Hippocampal formation (tissue), 2 donors: ENCODE measurements around the gene LMNA.
"Not testable (repeated sequence)": the region's sequence is repeated elsewhere in the genome, so short reads cannot be mapped to it uniquely, and the experiment has no call there.

Experiments
- DNase-seq, 2 donors: peaks; one replicate each; lab custom pipeline; 2025; lab: John Stamatoyannopoulos, UW

Gene LMNA

DNA sequence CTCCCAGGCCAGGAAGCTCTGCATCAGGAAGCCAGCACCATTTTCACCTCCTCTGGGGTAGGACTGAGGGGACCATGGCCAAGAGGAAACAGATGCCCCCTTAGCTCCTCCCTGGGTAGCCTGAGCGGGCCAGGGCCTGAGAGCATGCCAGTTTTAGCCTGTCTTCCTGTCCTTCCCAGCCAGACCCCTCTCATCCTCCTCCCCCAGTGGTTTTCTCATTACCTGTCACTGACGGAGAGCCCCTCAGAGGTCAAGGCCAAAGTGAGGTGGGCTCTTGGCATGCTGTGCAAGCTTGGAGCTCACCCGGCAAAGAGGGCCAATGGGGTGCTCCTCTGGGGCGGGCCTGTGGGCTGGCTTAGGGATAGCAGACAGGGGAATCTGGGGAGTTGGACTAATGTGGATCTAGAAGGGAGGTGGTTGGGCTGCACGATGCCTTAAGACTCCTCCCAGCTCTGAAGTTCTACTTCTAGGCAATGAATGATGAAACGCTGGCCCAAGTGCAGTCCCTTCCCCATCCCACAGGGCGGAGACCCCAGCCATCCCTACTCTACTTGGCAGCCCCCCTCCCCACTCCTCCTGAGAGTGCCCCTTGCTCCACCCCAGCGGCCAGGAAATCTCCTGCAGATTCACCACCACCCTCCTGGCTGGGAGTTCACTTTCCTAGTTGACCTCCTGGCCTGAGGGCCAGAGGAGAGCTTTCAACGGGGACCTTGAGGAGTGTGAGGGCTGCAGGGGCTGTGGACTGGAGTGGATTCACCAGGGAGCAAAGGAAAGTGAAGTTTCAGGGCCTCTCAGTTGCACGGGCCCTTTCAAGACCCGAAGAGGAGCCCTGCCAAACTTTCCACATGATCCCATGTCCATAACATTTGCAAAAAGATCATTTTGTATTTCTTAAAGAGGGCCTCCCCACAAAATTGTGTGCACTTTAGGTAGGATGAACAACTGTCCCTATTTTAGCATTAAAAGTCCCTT, 9.4 kb upstream of the LMNA start:
- no peak for DNase-seq

DNA sequence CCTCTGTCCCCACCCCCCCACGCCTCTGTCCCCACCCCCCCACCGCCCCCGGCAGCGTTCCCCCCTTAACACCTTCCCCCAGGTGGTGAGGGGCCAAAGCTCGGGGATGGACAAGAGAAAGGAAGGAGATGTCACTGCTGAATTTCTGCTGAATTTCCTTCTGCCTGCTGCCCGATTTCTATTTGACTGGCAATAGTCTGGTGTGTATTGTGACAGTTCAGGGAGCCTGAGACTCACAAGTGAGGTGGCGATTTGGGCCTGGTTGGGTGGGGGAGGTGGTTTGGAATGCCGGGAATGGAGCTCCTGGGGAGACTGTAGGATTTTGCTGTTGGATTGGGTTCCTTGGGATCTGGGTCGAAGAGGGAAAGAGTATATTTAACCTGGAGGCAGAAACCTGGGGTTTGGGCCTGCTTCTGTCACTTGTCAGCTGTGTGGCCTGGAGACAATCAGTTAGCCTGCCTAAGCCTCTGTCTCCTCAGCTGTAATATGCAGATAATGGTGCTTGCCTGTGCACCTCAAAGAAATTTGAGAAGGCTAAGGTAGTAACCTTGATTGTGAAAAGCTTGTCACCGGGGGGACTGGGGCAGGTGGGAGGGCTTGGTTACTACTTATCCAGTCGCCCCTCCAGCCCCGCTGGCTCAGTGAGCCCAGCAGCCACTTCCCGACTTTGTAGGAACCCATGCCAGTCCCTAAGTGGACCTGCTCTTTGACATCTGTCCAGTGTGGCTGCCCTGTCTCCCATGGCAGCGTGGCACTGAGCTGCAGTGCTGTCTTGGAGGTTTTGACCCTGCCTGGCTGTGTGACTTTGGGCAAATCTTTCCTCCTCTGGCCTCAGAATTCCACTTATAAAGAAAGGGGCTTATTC, 7.7 kb upstream of the LMNA start:
- no peak for DNase-seq

DNA sequence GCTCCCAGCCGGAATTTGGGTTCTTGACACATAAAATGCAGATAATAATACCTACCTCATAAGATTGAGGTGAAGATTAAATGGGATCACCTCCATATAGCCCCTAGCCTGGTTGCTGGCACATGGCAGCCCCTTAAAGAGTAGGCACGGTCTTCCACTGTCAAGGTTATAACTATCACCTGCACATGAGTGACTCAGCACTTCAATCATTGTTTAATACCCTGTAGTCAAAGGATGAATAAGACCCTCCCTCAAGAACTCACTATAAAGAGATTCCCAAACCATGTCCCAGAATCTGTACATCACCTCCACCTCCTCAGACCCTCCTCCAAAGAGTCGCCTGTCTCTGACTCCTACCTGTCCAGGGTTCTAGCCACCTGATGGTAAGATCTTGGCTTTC, 6.5 kb upstream of the LMNA start:
- DNase-seq = no peak

DNA sequence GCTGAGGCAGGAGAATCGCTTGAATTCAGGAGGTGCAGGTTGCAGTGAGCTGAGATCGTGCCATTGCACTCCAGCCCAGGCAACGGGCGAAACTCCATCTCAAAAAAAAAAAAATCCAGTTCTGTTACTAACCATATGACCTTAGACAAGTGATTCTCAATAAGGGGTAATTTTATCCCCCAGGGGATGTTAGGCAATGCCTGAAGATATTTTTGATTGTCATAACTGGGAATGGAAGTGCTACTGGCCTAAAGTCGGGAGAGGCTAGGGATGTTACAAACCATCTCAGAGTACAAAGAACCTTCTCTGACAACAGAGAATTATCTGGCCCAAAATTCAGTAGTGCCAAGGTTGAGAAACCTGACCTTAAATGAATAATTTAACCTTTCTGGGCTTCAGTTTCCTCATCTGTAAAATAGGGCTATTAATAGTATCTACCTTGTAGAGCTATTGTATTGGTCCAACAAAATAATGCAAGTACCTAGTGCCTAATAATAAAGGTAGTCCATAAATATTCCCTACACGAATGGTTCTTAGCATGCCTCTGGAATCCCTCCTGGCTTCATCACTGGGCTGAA, 5.8 kb upstream of the LMNA start:
- DNase-seq = no peak

DNA sequence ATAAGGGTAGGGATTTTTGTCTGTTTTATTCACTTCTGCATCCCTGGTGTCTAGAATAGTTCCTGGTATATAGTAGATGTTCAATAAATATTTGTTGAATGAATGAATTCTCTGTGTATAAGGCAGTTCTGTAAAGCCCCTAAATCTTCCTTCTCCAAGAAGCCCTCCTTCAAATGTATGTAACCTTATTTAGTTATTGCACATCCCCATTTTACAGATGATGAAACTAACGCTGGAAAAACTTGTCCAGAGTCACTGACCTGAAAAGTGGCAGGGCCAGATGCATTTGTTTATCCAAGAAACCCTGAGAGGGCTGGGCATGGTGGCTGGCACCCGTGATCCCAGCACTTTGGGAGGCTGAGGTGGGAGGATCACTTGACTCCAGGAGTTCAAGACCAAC, 4.3 kb upstream of the LMNA start:
- DNase-seq = no peak

DNA sequence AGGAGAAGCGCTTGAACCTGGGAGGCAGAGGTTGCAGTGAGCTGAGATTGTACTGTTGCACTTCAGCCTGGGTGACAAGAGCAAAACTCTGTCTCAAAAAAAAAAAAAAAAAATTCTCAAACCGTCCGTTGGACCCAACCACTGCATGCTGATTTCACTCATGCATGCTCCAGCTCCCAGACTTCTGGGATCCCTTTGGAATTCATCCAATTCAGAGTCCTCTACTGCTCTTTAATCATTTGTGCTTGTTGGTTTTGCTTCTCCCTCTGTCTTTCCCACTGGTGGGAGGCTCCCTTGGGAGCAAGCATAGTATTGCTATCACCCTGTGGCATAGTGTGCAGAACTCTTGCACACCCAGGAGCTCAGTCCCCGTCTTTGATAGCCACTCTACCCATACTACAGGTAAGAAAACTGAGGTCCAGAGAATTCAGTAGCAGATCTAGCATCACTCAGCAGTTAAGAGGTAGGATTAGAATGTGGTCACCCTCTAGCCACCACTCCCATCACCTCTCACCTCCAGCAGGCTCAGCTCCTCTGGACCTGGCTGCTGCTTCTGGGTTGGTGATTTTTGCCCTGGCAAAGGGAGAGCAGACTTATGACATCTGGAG, 3.1 kb upstream of the LMNA start:
- no peak for DNase-seq

DNA sequence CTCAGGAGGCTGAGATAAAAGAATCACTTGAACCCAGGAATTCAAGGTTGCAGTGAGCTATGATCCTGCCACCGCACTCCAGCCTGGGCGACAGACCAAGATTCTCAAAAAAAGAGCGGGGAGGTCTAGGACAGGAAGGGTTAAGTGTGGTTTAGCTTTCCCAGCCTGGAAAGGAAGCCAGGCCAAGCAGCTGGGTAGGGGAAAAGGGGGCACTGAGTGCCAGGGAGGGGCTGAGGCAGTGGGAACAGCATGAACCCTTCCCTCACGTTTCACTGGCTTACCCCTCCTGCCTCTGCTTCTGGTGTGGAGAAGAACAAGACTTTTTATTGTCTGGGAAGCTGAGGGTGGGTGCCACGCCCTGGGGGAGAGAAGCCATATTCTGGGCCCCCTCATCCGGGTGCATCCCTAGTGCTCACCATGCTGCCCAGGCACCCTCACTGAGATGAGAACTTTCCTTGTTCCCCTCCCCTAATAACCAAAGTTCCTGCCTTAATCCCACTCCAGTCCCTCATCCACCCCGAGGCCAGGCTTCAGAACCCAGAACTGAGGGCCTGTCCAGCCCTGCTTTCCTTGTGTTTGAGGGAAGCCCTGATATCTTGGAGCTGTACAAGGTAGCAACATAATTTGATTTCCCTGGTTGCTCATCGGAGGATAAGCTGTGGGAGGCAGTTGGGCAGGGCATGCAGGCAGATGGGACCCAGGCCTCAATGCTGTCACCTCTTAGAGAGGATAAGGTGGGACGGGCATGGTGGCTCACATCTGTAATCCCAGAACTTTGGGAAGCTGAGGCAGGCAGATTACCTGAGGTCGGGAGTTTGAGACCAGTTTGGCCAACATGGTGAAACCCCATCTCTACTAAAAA, 2.0 kb upstream of the LMNA start:
- no peak for DNase-seq

DNA sequence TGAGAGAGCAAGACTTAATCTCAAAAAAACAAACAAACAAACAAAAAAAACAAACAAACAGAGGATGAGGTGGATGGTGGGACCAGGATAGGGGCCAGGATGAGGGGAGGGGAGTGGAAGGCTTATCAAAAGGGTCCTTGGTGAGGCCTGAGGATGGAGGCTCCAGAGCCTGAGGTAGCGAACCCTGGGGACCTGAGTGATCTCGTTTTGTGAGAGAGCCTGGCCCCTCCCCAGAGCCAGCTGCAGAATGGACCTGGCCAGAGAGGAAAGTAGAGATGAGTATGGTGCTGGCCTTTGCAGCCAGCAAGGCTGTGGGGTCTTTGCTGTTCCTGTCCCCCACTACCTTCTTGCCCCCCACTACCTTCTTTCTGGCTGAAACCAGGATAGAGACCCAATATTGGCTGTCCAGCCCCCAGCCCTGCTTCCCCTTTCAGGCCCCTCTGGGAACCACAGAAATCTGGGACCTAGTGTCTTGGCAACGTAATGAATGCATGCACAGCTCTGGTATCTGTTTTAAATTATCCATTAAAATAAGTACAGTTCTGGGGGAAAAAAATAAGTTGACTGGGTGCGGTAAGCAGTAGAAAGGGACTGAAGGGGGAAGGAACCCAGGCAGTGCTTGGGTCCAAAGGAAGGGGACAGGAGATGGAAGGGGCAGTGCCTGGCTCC, 1.1 kb upstream of the LMNA start:
- DNase-seq = no peak

DNA sequence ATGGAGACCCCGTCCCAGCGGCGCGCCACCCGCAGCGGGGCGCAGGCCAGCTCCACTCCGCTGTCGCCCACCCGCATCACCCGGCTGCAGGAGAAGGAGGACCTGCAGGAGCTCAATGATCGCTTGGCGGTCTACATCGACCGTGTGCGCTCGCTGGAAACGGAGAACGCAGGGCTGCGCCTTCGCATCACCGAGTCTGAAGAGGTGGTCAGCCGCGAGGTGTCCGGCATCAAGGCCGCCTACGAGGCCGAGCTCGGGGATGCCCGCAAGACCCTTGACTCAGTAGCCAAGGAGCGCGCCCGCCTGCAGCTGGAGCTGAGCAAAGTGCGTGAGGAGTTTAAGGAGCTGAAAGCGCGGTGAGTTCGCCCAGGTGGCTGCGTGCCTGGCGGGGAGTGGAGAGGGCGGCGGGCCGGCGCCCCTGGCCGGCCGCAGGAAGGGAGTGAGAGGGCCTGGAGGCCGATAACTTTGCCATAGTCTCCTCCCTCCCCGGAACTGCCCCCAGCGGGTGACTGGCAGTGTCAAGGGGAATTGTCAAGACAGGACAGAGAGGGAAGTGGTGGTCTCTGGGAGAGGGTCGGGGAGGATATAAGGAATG, 505 bp downstream of the LMNA start:
- peak in 1 of 2 donors; percentile 26 for DNase-seq

DNA sequence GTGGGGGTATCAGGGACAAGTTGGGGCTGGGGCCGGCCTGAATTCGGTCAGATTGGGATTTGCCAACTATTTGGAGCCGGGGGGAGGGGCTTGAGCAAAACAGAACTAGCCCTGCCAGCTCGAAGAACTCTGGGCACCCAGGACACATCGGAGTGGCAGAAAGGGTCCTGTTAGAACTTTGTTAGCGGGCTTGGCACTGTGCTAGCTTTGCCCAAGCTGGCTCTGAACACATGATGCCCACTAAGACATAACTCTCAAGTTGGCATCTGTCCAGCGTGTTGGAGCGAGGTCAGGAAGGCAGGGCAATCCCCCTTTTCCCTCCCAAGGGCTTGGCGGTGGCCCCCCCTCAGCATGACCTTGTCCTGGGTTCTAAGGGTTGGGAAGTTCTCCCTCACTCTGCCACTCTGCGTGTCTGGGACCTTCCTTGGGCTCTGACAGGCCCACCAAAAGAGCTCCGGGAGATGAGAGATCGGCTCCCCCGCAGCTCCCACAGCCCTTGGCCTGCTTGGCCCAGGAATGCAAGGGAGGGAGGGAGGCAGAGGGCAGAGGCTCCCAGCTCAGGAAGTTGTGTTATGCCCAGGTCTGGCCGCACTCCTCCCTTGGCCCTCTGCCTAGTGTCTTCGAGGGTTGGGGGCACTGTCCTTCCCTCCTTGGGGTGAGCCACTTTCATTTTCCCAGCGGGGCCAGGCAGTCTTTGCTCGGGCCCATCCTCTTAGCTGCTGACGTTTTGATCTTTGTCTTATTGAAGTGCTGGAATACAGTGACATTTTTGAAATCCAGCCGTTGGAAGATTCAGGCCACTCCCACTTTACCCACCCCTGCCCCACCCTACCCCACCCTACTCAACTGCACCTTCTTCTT, 1.2 kb downstream of the LMNA start:
- peak in 1 of 2 donors; percentile 57 for DNase-seq

DNA sequence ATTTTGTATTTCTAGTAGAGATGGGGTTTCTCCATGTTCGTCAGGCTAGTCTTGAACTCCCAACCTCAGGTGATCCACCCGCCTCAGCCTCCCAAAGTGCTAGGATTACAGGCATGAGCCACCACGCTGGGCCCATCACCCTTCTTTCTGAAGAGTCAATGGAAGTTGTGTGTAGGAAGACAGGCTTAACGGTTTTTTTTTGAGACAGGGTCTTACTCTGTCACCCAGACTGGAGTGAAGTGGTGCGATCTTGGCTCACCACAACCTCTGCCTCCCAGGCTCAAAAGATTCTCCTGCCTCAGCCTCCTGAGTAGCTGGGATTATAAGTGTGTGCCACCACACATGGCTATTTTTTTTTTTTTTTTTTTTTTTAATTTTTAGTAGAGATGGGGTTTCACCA, 2.2 kb downstream of the LMNA start:
- not testable (repeated sequence) for DNase-seq

DNA sequence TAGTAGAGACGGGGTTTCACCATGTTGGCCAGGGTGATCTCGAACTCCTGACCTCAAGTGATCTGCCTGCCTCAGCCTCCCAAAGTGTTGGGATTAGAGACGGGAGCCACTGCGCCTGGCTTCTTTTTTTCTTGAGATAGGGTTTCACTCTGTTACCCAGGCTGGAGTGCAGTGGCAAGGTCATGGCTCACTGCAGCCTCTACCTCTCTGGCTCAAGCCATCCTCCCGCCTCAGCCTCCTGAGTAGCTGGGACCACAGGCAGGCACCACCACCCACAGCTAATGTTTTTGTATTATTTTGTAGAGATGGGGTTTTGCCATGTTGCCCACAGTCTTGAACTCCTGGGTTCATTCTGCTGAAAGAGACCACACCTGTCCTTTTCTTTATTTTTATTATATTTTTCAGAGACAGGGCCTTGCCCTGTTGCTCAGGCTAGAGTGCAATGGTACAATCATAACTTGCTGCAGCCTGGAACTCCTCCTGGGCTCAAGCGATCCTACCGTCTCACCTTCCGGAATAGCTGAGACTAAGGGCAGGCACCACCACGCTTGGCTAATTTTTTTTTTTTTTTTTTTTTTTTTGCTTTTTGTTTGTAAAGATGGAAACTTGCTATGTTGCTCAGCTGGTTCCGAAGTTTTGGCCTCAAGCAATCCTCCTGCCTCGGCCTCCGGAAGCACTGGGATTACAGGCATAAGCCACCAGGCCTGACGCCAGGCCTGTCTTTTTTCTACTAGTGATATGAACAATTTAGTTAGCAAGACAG, 3.1 kb downstream of the LMNA start:
- no peak for DNase-seq

DNA sequence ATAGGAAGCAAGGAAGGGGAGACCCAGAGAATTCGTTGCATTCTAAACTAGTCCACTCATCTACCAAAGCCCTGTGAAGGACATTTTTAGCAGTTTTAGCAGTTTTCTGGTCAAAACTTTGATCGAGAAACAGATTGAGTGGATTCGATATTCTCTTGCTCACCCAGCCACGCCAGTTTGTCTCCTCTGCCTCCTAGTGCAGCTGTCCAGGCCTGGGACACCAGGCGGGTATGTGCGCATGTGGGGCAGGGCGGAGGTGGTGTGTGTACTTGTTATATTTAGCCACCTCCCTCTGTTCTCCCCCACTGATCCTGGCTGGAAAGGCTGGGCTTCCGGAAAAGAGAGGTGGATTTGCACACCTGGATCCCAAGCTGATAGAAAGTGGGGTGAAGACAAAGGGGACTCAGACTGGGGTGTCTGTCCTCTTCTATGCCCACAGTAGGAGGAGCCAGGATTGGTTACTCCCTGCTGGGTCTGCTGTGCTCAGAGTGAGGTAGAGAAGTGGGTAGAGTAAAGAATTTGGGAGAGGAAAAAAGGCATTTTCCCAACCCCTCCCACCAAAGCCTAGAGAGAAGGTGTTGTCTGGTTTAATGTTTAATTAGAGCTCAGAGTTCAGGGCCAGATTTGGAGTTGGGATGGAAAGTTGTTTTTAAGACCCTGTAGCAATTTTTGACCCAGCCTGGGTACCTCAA, 3.8 kb downstream of the LMNA start:
- no peak for DNase-seq

DNA sequence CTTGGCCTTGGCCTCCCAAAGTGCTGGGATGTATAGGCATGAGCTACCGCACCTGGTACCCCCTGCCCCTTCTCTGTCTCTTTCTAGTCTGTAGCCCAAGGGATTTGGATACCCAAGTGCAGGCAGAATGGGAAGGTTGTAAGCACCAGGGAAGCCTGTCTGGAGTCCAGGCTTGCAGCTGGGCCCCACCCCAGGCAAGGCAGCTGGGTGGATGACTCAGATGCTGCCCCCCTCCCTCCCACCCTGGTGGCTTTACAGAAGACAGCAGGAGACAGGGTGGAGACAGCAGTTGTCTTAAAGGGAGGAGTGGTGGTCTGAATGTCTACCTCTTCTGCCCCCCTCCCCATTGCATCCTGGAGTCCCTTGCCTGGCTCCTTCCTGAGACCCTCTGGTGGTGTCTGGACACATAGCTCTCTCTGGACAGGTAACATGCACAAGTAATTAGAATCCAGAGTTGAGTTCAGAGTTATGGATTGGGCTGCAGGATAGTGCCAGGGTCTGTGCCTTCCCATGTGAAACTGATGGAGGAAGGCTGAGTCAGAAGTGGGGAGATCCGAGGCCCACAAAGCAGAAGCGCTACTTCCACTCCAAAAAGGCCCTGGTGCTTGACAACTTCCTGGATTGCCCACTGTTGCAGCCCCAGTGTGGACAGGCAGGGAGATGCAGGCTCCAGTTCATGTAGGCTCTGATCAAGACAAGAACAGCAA, 5.1 kb downstream of the LMNA start:
- DNase-seq = peak in 1 of 2 donors; percentile 17

DNA sequence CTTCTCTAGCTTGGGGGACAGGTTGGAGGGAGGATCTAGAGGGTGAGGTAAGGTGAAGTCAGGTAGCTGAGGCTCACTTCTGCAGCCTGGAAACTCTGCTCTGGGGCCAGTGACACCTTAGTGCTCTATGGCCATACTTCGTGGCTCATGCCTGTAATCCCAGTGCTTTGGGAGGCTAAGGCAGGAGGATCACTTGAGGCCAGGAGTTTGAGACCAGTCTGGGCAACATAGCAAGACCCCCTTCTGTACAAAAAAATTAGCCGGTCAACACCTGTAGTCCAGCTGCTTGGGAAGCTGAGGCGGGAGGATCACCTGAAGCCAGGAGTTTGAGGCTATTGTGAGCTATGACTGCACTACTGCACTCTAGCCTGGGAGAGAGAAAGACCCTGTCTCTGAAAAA, 5.8 kb downstream of the LMNA start:
- no peak for DNase-seq

DNA sequence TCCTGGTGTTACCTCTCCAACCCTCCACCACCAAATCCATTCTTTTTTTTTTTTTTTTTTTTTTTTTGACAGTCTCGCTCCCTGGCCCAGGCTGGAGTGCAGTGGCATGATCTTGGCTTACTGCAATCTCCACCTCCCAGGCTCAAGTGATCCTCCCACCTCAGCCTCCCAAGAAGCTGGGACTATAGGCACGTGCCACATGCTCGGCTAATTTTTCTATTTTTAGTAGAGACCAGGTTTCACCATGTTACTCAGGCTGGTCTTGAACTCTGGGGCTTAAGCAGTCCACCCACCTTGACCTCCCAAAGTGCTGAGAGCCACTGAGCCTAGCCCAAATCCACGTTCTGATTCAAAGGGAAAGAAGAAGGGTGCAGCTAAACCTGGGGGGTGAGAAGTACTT, 6.5 kb downstream of the LMNA start:
- not testable (repeated sequence) for DNase-seq

DNA sequence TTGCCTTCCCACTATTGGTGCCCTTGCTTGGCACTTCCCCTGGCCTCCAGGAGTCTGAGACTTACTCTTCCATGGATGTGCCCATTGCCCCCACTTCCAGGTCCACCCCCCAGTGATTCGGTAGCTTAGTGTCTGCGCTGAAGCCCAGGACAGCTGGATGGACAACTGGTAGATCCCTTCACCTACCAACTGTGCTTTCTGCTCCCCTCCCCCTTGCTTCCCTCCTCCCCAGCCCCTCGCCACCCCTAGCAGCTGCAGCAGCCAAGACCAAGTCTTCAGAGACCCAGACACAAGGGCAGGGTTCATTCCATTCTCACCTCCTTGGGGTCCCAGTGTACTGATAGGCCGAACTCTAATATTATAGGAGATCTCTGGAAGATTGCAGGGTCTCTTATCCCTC, 6.9 kb downstream of the LMNA start:
- DNase-seq = no peak
